Measurements from ENCODE around the gene NPAS3.

The NPAS3 gene

GRCh38 chr14:33218026-33218425 lies 279.3 kb downstream of the NPAS3 start:
- in situ Hi-C loops (cut with HindIII; ENCODE audit: low pct_ligation_motif_present, low sequenced_read_pairs), result no loop called here
- Histone ChIP-seq H3K4me3 (ENCODE audit: low read depth, low read length) (no peak overlapping the region), H3K27ac (no peak overlapping the region), H3K36me3 (replicated peaks) (no peaks in the 10 kb centered on the region), H3K27me3 (replicated peaks) (no peaks in the 10 kb centered on the region)
- TF ChIP-seq CTCF (IDR thresholded peaks at IDR 0.05; ENCODE audit: low read depth, low read length, missing control alignments), result no peak
- no peak for DNase-seq

DNA sequence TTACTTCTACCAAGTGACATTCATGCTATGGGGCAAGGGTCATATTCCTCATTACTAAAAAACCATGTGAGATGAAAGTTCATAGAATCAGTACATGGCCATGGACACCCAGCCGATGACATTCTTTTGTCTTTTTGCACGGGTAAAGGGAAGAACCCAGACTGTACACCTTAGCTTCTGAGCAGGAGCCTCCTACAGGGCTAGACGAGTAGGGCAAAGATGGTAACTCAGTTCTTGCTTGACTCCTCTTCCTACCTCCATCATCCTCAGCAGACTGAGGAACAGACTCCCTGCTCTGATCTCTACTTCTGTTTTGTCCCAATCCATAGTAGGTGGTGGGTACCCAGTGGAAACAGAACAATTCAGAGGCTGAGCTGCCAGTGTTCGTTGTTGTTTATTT lies 281.3 kb downstream of the NPAS3 start:
- in situ Hi-C loops (cut with HindIII; ENCODE audit: low pct_ligation_motif_present, low sequenced_read_pairs), result no loop called here
- Histone ChIP-seq H3K27ac (no peak overlapping the region), H3K4me3 (ENCODE audit: low read depth, low read length) (no peak overlapping the region), H3K36me3 (replicated peaks) (no peaks in the 10 kb centered on the region), H3K27me3 (replicated peaks) (no peaks in the 10 kb centered on the region)
- no peak for DNase-seq
- no peak for TF ChIP-seq CTCF (IDR thresholded peaks at IDR 0.05; ENCODE audit: low read depth, low read length, missing control alignments)

GRCh38 chr14:33229269-33229929 lies 290.7 kb downstream of the NPAS3 start:
- DNase-seq, result no peak
- no peaks in the 10 kb centered on the region for H3K36me3 ChIP-seq (replicated peaks)
- H3K27me3 ChIP-seq (replicated peaks), result no peaks in the 10 kb centered on the region
- no peak overlapping the region for H3K27ac ChIP-seq
- in situ Hi-C loops (cut with HindIII; ENCODE audit: low pct_ligation_motif_present, low sequenced_read_pairs), result no loop called here
- no peak overlapping the region for H3K4me3 ChIP-seq (ENCODE audit: low read depth, low read length)
- no peak for TF ChIP-seq CTCF (IDR thresholded peaks at IDR 0.05; ENCODE audit: low read depth, low read length, missing control alignments)

DNA sequence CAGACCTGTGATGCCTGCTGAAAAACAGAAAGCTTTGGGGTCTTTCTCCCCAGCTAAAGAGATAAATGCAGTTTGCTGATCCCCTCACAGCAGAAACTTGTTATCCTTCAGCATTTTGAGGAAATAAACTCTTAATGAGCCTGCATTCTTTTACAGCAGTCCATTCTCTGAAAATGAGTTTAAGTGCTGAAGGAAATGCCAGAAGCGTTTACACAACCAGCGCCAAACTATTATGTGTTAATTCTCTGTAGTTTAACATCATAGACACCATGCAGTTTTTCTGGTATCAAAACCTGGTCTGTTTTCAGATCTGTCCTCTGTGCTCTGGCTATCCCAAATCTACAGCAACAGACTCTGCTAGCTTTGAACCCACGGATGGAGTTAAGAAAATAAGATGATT lies 291.3 kb downstream of the NPAS3 start:
- no peaks in the 10 kb centered on the region for H3K36me3 ChIP-seq (replicated peaks)
- H3K4me3 ChIP-seq (ENCODE audit: low read depth, low read length), result no peak overlapping the region
- in situ Hi-C loops (cut with HindIII; ENCODE audit: low pct_ligation_motif_present, low sequenced_read_pairs), result no loop called here
- TF ChIP-seq CTCF (IDR thresholded peaks at IDR 0.05; ENCODE audit: low read depth, low read length, missing control alignments), result no peak
- no peak for DNase-seq
- H3K27me3 ChIP-seq (replicated peaks), result no peaks in the 10 kb centered on the region
- H3K27ac ChIP-seq, result no peak overlapping the region

DNA sequence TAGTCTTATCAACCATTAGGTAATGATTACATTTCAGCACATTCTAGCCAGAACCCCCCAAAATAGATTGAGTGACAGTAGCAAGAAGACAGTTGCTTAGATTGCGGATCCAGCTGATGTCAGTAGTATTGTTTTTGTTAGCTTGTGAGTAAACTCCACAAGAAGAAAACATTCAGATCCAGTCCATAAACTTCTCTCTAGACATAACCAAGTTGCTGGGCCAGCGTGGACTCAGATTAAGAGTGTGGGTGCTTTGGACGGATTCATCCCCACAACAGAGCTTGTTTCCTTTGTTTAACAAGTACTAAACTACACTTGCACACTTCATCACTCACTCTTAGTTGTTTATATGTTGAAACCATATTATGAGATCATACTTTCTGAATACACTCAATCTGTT lies 293.4 kb downstream of the NPAS3 start:
- DNase-seq, result no peak
- TF ChIP-seq CTCF (IDR thresholded peaks at IDR 0.05; ENCODE audit: low read depth, low read length, missing control alignments), result no peak
- Histone ChIP-seq H3K27me3 (replicated peaks) (no peaks in the 10 kb centered on the region), H3K4me3 (ENCODE audit: low read depth, low read length) (no peak overlapping the region), H3K27ac (no peak overlapping the region), H3K36me3 (replicated peaks) (no peaks in the 10 kb centered on the region)
- in situ Hi-C loops (cut with HindIII; ENCODE audit: low pct_ligation_motif_present, low sequenced_read_pairs), result no loop called here

- no peaks in the 10 kb centered on the region for H3K36me3 ChIP-seq (replicated peaks)
- TF ChIP-seq CTCF (IDR thresholded peaks at IDR 0.05; ENCODE audit: low read depth, low read length, missing control alignments), result no peak
- no peak overlapping the region for H3K27ac ChIP-seq
- in situ Hi-C loops (cut with HindIII; ENCODE audit: low pct_ligation_motif_present, low sequenced_read_pairs), result no loop called here
- no peak for DNase-seq
- H3K4me3 ChIP-seq (ENCODE audit: low read depth, low read length), result no peak overlapping the region
- H3K27me3 ChIP-seq (replicated peaks), result no peaks in the 10 kb centered on the region
Observed at GRCh38 chr14:33237115-33237740, 298.5 kb downstream of the NPAS3 start.
